K562 treated with DMSO at 1 percent for 48 hours (cell line): Measurements from ENCODE around the gene DHX38. TPM values are rescaled to one million over a fixed set of nuclear protein-coding genes. Genes with fewer than 3 reads are reported as not detected.

Experiments
- total RNA-seq: library from RNA; unstranded; fragments of 300-600 nt; gene quantifications from 2 replicates; pipeline ENCODE4 v1.2.3, GENCODE V29; 2022; ENCODE audit warnings: low replicate concordance; ENCODE audit errors: extremely low read depth

The DHX38 gene
- total RNA-seq, result not detected in 2 replicates

DNA sequence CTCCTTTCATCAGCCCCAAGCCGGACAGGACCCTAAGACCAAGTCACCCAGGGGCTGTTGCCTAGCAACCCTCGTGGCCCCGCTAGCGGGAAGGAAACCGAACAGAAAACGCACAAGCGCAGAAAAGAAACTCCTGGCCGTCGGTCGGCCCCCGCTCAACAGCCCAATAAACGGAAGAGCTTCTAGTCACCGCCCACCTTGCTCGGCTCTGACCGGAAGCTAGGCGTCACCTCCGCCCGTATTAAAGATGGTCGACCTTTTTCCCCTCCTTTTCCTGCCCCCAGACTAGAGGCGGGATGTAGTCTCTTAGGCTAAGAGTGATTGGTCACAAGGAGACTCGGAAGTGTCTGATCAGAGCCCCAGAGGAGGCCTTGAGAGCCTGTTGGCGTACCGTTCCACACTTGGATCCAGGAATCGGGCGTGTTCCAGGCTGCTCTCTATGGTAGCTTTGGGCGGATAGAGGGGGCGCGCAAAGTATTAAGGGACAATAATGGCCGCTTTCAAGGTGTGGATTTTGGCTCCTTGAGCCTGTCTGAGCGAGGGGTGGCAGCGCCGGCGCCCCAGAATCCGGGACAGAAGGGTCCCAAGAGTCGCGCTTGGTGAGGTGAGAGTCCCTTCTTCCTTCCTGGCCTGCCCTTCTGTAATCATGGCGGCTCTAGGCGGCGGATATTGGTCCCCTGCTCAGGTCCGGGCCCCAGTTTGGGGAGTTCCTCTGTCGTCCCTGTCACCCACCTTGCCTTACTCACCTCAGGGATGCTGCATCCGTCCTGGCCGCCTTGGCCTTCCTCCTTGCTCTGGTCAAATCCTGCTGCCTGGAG lies at the start of gene DHX38, which contains the start of gene TXNL4B:
DHX38 (plus strand) TSS at position 400 of the 818 bp plus-strand sequence. CDS start 2,311 bp downstream, outside the sequence.
TXNL4B (minus strand) TSS at position 173 of the 818 bp plus-strand sequence. CDS start 2,871 bp downstream, outside the sequence.

DNA sequence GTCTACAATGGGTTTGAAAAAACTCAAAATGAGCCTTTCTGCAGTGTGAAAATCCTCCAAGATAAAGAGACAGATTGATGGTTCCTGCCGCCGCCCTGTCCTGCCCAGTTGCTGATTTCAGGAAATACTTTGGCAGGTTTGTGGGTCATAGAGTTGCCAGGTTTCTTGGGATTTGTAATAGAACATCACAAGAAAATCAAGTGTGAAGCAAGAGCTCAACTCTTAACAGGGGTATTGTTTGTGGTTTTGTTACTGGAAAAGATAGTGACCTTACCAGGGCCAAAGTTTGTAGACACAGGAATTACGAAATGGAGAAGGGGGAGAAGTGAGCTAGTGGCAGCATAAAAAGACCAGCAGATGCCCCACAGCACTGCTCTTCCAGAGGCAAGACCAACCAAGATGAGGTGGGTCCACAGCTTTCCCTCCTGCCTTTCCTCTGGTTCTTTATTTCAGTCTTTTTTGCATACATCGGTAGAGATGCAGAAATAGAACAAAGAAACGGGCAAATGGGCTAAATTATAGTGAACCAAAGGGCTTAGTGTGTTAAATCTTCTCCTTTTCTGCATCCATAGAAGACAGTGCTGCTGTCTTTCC lies 39.3 kb upstream of the DHX38 start, which contains the start of gene HP:
HP (plus strand) TSS at position 252 of the 594 bp plus-strand sequence; CDS start at position 400, 148 bp downstream.

Other genes starting within 250 kb of the DHX38 start
- gene ATXN1L, start 247.9 kb upstream of the DHX38 start, total RNA-seq, result not detected in 2 replicates
- not detected in 2 replicates for gene ZNF821, start 209.7 kb upstream of the DHX38 start, total RNA-seq
- not detected in 2 replicates for gene IST1, start 198.3 kb upstream of the DHX38 start, total RNA-seq
- not detected in 2 replicates for gene PKD1L3, start 93.4 kb upstream of the DHX38 start, total RNA-seq
- gene DHODH, start 85.1 kb upstream of the DHX38 start, total RNA-seq, result not detected in 2 replicates
- not detected in 2 replicates for gene HP, start 39.3 kb upstream of the DHX38 start, total RNA-seq
- gene HPR, start 30.6 kb upstream of the DHX38 start, total RNA-seq, result not detected in 2 replicates
- gene TXNL4B, start 227 bp upstream of the DHX38 start, total RNA-seq, result not detected in 2 replicates
- not detected in 2 replicates for gene PMFBP1, start 78.3 kb downstream of the DHX38 start, total RNA-seq